K562 (cell line): ENCODE results near the gene ROPN1L. TPM values are rescaled to one million over a fixed set of nuclear protein-coding genes. Genes with fewer than 3 reads are reported as not detected.

Experiments
- AFF4 ChIP-seq: sonication (generic); formaldehyde crosslinking; IDR thresholded peaks from 2 replicates; pipeline ENCODE4 v1.8.0; 2023; ENCODE audit warnings: mild to moderate bottlenecking, missing genetic modification reagents
- C11orf30 ChIP-seq: fragments of 450-650 bp; IDR thresholded peaks from 2 replicates; pipeline ENCODE4 v1.6.1; 2016; ENCODE audit warnings: low read depth, mild to moderate bottlenecking
- CC2D1A ChIP-seq: fragments of 450-650 bp; IDR thresholded peaks from 2 replicates; pipeline ENCODE4 v1.6.1; 2017; ENCODE audit warnings: mild to moderate bottlenecking
- DEAF1 ChIP-seq: fragments of 450-650 bp; formaldehyde crosslinking; IDR thresholded peaks from 2 replicates; pipeline ENCODE4 v1.4.0; 2020; ENCODE audit warnings: mild to moderate bottlenecking, moderate library complexity
- E2F5 ChIP-seq: sonication (generic); formaldehyde crosslinking; IDR thresholded peaks from 2 replicates; pipeline ENCODE4 v1.8.0; 2022; ENCODE audit warnings: mild to moderate bottlenecking, missing genetic modification reagents
- HINFP ChIP-seq: fragments of 450-650 bp; conservative IDR thresholded peaks from 2 replicates; pipeline ENCODE4 v1.6.1; 2016; ENCODE audit warnings: missing genetic modification characterization, low read depth, mild to moderate bottlenecking, control low read depth, missing compliant biosample characterization
- NFYB ChIP-seq: IDR thresholded peaks from 2 replicates; pipeline ENCODE4 v1.6.1; 2011; ENCODE audit warnings: mild to moderate bottlenecking, moderate library complexity; ENCODE audit not compliant: insufficient read length; ENCODE audit errors: extremely low read depth
- POLR2AphosphoS2 ChIP-seq: IDR thresholded peaks from 2 replicates; pipeline ENCODE4 v1.6.1; 2012; ENCODE audit warnings: low read length, improper control_type of control experiment
- PTRF ChIP-seq: fragments of 450-650 bp; IDR thresholded peaks from 2 replicates; pipeline ENCODE4 v1.6.1; 2016; ENCODE audit warnings: mild to moderate bottlenecking, missing genetic modification characterization, missing compliant biosample characterization
- RB1 ChIP-seq: fragments of 450-650 bp; IDR thresholded peaks from 2 replicates; pipeline ENCODE4 v1.6.1; 2017; ENCODE audit warnings: low read depth, mild to moderate bottlenecking
- SAFB2 ChIP-seq: fragments of 200-400 bp; formaldehyde crosslinking; IDR thresholded peaks from 2 replicates; pipeline ENCODE4 v1.6.1; 2018; ENCODE audit warnings: borderline replicate concordance, low read length, low read depth, moderate library complexity; ENCODE audit not compliant: severe bottlenecking
- SOX6 ChIP-seq: fragments of 450-650 bp; IDR thresholded peaks from 2 replicates; pipeline ENCODE4 v1.6.1; 2014; ENCODE audit warnings: mild to moderate bottlenecking
- TCF7L2 ChIP-seq: fragments of 150-350 bp; IDR thresholded peaks from 2 replicates; pipeline ENCODE4 v1.6.1; 2016; ENCODE audit warnings: low read depth, mild to moderate bottlenecking, low read length, moderate library complexity
- TFAM ChIP-seq: fragments of 250-450 bp; sonication (Bioruptor Pico); conservative IDR thresholded peaks from 2 replicates; pipeline ENCODE4 v1.5.0; 2021; ENCODE audit warnings: mild to moderate bottlenecking, moderate library complexity
- TRIM24 ChIP-seq, 2 experiments: fragments of 450-650 bp; IDR thresholded peaks; 2 replicates each; pipeline ENCODE4 v1.6.1; 2016
- ZNF165 ChIP-seq: fragments of 250-450 bp; sonication (Bioruptor Pico); IDR thresholded peaks from 2 replicates; pipeline ENCODE4 v1.4.0; 2020; ENCODE audit warnings: borderline replicate concordance
- ZNF232 ChIP-seq: sonication (generic); formaldehyde crosslinking; IDR thresholded peaks from 2 replicates; pipeline ENCODE4 v1.8.0; 2022; ENCODE audit warnings: mild to moderate bottlenecking, missing genetic modification reagents
- ZNF280B ChIP-seq: fragments of 250-450 bp; sonication (Bioruptor Pico); IDR thresholded peaks from 2 replicates; pipeline ENCODE4 v1.5.1; 2021; ENCODE audit warnings: mild to moderate bottlenecking
- ZNF431 ChIP-seq: sonication (generic); formaldehyde crosslinking; IDR thresholded peaks from 2 replicates; pipeline ENCODE4 v1.8.0; 2022; ENCODE audit warnings: mild to moderate bottlenecking, missing genetic modification reagents
- polyA plus RNA-seq, 8 experiments: library from polyadenylated mRNA; depleted of rRNA in 4 of 8; stranded (reverse) in 5 of 8; unstranded in 3 of 8; fragments of >200 nt; fragmentation: Nextera tagmentation in 2 of 8; fragmentation: Illumina TruSeq in 1 of 8; extraction: Ambion mirVana in 2 of 8; extraction: Trizol in 1 of 8; gene quantifications; 2 replicates each; pipeline versions ENCODE4 v1.2.1 to v1.2.3, GENCODE V29; 2011 to 2014; ENCODE audit warnings: inconsistent platforms in 1 of 8, missing spikeins in 1 of 8
- total RNA-seq, 7 experiments: library from RNA; depleted of rRNA in 6 of 7; stranded (reverse); fragments of >200 nt in 6 of 7; fragmentation: Illumina TruSeq in 2 of 7; extraction: Trizol in 2 of 7; gene quantifications; 2 replicates each; pipeline versions ENCODE4 v1.2.1 to v1.2.3, GENCODE V29; 2011 to 2021; ENCODE audit warnings: low replicate concordance in 1 of 7

The ROPN1L gene
- total and polyA plus RNA-seq, 9 of the 15 experiments (the other 6 are each of a cell fraction or from before 2014, with no cell fraction given): 0.04 to 0.85 (median 0.24) TPM; not detected in 3

GRCh38 chr5:10503997-10504793 lies 62.5 kb downstream of the ROPN1L start (continued):
- TF ChIP-seq E2F5 (CRISPR knock-in tag): no peak
- no peak for TF ChIP-seq SAFB2
- peak; percentile 91 for TF ChIP-seq SOX6
- TF ChIP-seq ZNF280B (CRISPR knock-in tag): no peak
- TF ChIP-seq POLR2AphosphoS2: no peak
- no peak for TF ChIP-seq TCF7L2
- no peak for TF ChIP-seq RB1
- TF ChIP-seq ZNF165 (CRISPR knock-in tag): no peak
- no peak for TF ChIP-seq TFAM (CRISPR knock-in tag)
- TF ChIP-seq HINFP (tag): no peak; the same call in 1 of the 2 replicates
- TF ChIP-seq DEAF1 (CRISPR knock-in tag): peak; percentile 3; the same call in 1 of the 2 replicates
- TF ChIP-seq ZNF232 (CRISPR knock-in tag): no peak
- peak; percentile 56 to 86; a peak in 2 of 4 replicates for TF ChIP-seq TRIM24 (IDR thresholded peaks at IDR 0.05)
- TF ChIP-seq ZNF431: peak; percentile 73
- TF ChIP-seq NFYB: no peak
- TF ChIP-seq C11orf30: peak; percentile 98
- no peak for TF ChIP-seq CC2D1A
- 0 out of 2 replicates have a peak, but pooled peaks have one; percentile 48 for TF ChIP-seq AFF4 (CRISPR knock-in tag)
- 0 out of 2 replicates have a peak, but pooled peaks have one; percentile 9 for TF ChIP-seq PTRF (tag)
